ENCODE results near the gene TMEM51. TPM values are rescaled to one million over a fixed set of nuclear protein-coding genes. Genes with fewer than 3 reads are reported as not detected.

The TMEM51 gene
- total and polyA plus RNA-seq, 2 of the 13 experiments (the other 11 are each of a cell fraction or from before 2014, with no cell fraction given) = 12.2 to 22.3 TPM

DNA sequence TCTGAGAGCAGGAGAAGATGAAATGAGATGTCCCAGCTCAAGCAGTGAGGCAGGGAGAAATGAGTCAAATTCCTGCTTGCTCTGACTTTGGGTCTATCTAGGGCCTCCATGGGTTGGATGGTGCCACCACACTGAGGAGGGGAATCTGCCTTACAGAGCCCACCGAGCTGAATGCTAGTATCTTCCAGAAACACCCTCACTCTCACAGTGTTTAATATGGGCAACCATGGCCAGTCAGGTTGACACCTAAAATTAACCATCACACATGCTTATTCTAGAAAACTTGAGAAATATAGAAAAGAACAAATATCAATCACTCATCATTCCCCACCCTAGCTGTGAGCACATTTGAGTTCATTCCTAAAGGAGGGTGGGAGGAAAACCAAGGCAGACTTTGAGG is 64.1 kb downstream of the TMEM51 start:
- no peaks in the 10 kb centered on the region for H3K9me3 ChIP-seq (ENCODE audit: low read length)
- in situ Hi-C loops (cut with HindIII; ENCODE audit: extremely low pct_ligation_motif_present, low pct_unique_long_range_greater_than_20kb) = no loop called here
- peaks cover 13 to 24% of the 10 kb centered on the region in 2 experiments for H3K36me3 ChIP-seq (replicated peaks in 1 of 2; ENCODE audit: control insufficient read depth in 1 of 2, insufficient read depth in 2 of 2, low read length in 2 of 2)
- WGBS (ENCODE audit: low lambda C conversion rate) = 56% methylated on average over 1 of the region's 1 CpG
- H3K27me3 ChIP-seq (ENCODE audit: control insufficient read depth in 1 of 2, insufficient read depth in 2 of 2, low read length in 2 of 2) = no peaks in the 10 kb centered on the region
- H3K9ac ChIP-seq (ENCODE audit: insufficient read depth, low read depth, low read length) = no peak overlapping the region
- ChIA-PET CTCF (ENCODE audit: low intra/inter-chr PET ratio, low total read pairs) (no interaction called here), POLR2A (no interaction called here)
- no peak overlapping the region for H3K27ac ChIP-seq (ENCODE audit: extremely low read length, insufficient read depth, low read length)
- no peak for ATAC-seq
- no peak for FAIRE-seq
- H2AFZ ChIP-seq (ENCODE audit: low read length) = no peak overlapping the region
- H3K79me2 ChIP-seq (ENCODE audit: insufficient read depth, low read length) = no peaks in the 10 kb centered on the region
- TF ChIP-seq CBX2 (IDR thresholded peaks at IDR 0.05; ENCODE audit: low read depth, low read length) = no peak
- no peak for TF ChIP-seq CBX2 (CRISPR knock-in tag; IDR thresholded peaks at IDR 0.05; ENCODE audit: low read depth)
- peak; percentile 54 for TF ChIP-seq RBM22 (optimal IDR thresholded peaks at IDR 0.05; ENCODE audit: low read length)
- DNase-seq (ENCODE audit: low spot score) = no peak
- intact Hi-C loops (cut with micrococcal nuclease; ENCODE audit: unreplicated experiment) = no loop called here
- H3K4me2 ChIP-seq (ENCODE audit: low read depth, low read length) = no peak overlapping the region
- peaks cover 16% of the 10 kb centered on the region for H3K4me1 ChIP-seq (ENCODE audit: insufficient read depth, low read length)
- no TSS peak for BruUV-seq (replicated peaks)
- H4K20me1 ChIP-seq (ENCODE audit: insufficient read depth, low read length) = peaks cover 12% of the 10 kb centered on the region; the same call in 1 of the 2 replicates
- no peak overlapping the region for H3K4me3 ChIP-seq (replicated peaks in 1 of 3; ENCODE audit: insufficient read depth in 1 of 3, low read depth in 2 of 3, low read length in 3 of 3)

DNA sequence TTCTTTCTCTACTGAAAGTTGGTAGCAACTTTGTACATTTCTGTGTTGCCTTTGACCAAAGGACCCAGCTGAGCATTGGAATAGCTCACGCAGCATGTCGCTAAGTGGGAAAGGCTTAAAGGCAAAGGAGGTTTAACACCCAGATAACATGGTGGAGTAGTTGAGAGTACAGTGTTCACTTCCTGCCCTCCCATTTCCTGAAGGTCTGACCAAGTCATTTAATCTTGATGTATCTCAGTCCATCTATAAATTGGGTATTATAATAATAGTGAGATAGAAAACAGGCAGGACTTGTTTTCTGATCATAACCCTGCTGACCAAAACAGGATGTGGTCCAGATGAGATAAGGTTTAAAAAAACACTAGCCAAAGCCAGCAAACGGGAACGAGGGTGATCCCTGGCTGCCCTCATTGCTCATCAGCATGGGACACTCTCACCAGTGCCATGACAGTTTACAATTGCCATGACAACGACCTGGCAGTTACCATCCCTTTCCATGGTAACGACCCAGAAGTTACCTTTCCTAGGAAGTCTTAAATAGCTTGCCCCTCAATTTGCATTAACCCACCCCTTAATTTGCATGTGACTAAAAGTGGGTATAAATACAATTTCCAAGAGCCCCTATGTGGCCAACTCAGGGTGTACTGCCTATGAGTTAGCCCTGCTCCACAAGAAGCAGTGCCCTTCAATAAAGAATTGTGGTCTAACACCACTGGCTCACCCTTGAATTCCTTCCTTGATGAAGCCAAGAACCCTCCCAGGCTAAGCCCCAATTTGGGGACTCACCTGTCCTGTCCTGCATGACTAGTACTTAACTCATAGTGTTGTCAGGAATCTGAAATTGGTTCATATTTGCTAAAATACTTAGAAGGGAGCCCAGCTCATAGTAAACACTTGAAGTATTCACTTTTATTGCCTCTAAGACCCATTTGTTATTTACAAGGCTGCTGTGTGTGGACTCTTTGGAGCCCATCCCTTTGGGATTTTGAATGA is 65.0 kb downstream of the TMEM51 start:
- no TSS peak for BruUV-seq (replicated peaks)
- no peak for DNase-seq (ENCODE audit: low spot score)
- no peak for FAIRE-seq
- no peak overlapping the region for H3K4me3 ChIP-seq (replicated peaks in 1 of 3; ENCODE audit: insufficient read depth in 1 of 3, low read depth in 2 of 3, low read length in 3 of 3)
- H3K9me3 ChIP-seq (ENCODE audit: low read length) = no peaks in the 10 kb centered on the region
- peak; percentile 25; the same call in 1 of the 2 replicates for TF ChIP-seq RFX1 (IDR thresholded peaks at IDR 0.05)
- TF ChIP-seq SP2 (CRISPR knock-in tag; IDR thresholded peaks at IDR 0.05) = no peak
- TF ChIP-seq RBM22 (optimal IDR thresholded peaks at IDR 0.05; ENCODE audit: low read length) = peak; percentile 73
- no peak for TF ChIP-seq ZKSCAN1 (IDR thresholded peaks at IDR 0.05; ENCODE audit: low read length)
- H4K20me1 ChIP-seq (ENCODE audit: insufficient read depth, low read length) = peaks cover 12% of the 10 kb centered on the region; the same call in 1 of the 2 replicates
- no peak overlapping the region for H3K27ac ChIP-seq (ENCODE audit: extremely low read length, insufficient read depth, low read length)
- no peaks in the 10 kb centered on the region for H3K27me3 ChIP-seq (ENCODE audit: control insufficient read depth in 1 of 2, insufficient read depth in 2 of 2, low read length in 2 of 2)
- ChIA-PET CTCF (ENCODE audit: low intra/inter-chr PET ratio, low total read pairs) (no interaction called here), POLR2A (no interaction called here)
- ATAC-seq = no peak
- intact Hi-C loops (cut with micrococcal nuclease; ENCODE audit: unreplicated experiment) = no loop called here
- no peak overlapping the region for H2AFZ ChIP-seq (ENCODE audit: low read length)
- in situ Hi-C loops (cut with HindIII; ENCODE audit: extremely low pct_ligation_motif_present, low pct_unique_long_range_greater_than_20kb) = no loop called here
- no peak overlapping the region for H3K4me2 ChIP-seq (ENCODE audit: low read depth, low read length)
- WGBS (ENCODE audit: low lambda C conversion rate) = 89% methylated on average over 6 of the region's 6 CpGs
- peaks cover 16% of the 10 kb centered on the region for H3K4me1 ChIP-seq (ENCODE audit: insufficient read depth, low read length)
- H3K9ac ChIP-seq (ENCODE audit: insufficient read depth, low read depth, low read length) = no peak overlapping the region
- H3K36me3 ChIP-seq (replicated peaks in 1 of 2; ENCODE audit: control insufficient read depth in 1 of 2, insufficient read depth in 2 of 2, low read length in 2 of 2) = peaks cover 12 to 21% of the 10 kb centered on the region in 2 experiments
- H3K79me2 ChIP-seq (ENCODE audit: insufficient read depth, low read length) = no peaks in the 10 kb centered on the region
